Neural progenitor cell (in vitro differentiated cells): ENCODE data around the gene ASTN2.

ENCODE experiments used
- EZH2 ChIP-seq: fragments of 200-600 bp; sonication (generic); IDR thresholded peaks from 2 replicates; pipeline ENCODE4 v1.6.1; 2017; ENCODE audit warnings: antibody characterized with exemption, mild to moderate bottlenecking, moderate library complexity
- EZH2phosphoT487 ChIP-seq: fragments of 200-600 bp; sonication (generic); IDR thresholded peaks from 2 replicates; pipeline ENCODE4 v1.6.1; 2017; ENCODE audit warnings: antibody characterized with exemption
- TF ChIP-seq, protein P1 (sequence below): fragments of 200-600 bp; sonication (generic); IDR thresholded peaks from 2 replicates; pipeline ENCODE4 v1.5.1; 2017; ENCODE audit warnings: antibody characterized with exemption, mild to moderate bottlenecking

DNA sequence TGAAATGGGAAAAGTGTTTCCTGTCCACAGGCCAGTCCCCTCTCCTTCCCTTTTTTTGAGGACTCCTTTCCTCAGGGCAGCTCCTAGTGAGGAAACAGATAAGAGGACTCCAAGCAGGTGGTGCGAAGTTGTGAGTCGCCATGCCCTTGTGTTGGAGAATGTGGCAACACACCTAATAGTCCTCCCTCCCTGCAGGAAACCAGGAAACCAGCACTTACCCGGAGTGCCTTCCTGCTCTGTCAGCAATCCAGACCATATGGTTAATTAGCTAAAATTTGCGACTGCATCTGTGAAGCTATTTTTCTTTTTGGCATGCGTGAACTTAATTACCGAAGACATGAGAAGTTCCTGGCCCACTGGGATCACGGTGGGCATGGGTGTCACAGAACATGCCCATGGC is 657.8 kb downstream of the ASTN2 start:
- TF ChIP-seq, protein P1, sequence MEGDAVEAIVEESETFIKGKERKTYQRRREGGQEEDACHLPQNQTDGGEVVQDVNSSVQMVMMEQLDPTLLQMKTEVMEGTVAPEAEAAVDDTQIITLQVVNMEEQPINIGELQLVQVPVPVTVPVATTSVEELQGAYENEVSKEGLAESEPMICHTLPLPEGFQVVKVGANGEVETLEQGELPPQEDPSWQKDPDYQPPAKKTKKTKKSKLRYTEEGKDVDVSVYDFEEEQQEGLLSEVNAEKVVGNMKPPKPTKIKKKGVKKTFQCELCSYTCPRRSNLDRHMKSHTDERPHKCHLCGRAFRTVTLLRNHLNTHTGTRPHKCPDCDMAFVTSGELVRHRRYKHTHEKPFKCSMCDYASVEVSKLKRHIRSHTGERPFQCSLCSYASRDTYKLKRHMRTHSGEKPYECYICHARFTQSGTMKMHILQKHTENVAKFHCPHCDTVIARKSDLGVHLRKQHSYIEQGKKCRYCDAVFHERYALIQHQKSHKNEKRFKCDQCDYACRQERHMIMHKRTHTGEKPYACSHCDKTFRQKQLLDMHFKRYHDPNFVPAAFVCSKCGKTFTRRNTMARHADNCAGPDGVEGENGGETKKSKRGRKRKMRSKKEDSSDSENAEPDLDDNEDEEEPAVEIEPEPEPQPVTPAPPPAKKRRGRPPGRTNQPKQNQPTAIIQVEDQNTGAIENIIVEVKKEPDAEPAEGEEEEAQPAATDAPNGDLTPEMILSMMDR, result no peak
- TF ChIP-seq EZH2 (no peak), EZH2phosphoT487 (no peak)
